Choroid plexus epithelial cell (primary cell): Measurements from ENCODE around the gene URM1.
"Not testable (repeated sequence)": the region's sequence is repeated elsewhere in the genome, so short reads cannot be mapped to it uniquely, and the experiment has no call there.

Experiments used
- DNase-seq: peaks from one replicate; pipeline ENCODE4 v3.0.0-alpha.2; 2010; ENCODE audit warnings: low read depth
- H3K4me3 ChIP-seq: 2 replicates; pipeline ENCODE4 v1.5.1; 2011; ENCODE audit warnings: low read depth, mild to moderate bottlenecking, control low read depth, low read length, moderate library complexity
- CTCF ChIP-seq: conservative IDR thresholded peaks from 2 replicates; pipeline ENCODE4 v1.5.1; 2011; ENCODE audit warnings: low read depth, mild to moderate bottlenecking, control low read depth, inconsistent platforms, low read length, moderate library complexity

URM1 gene

GRCh38 chr9:128409978-128410377 is 38.8 kb downstream of the URM1 start:
- H3K4me3 ChIP-seq: no peak overlapping the region
- peak; percentile 60 for DNase-seq
- TF ChIP-seq CTCF: peak; percentile 67

GRCh38 chr9:128411364-128412119 is 40.4 kb downstream of the URM1 start:
- H3K4me3 ChIP-seq: no peak overlapping the region
- TF ChIP-seq CTCF: no peak
- DNase-seq: no peak

GRCh38 chr9:128412120-128412790 is 41.1 kb downstream of the URM1 start:
- H3K4me3 ChIP-seq: no peak overlapping the region
- peak; percentile 78 for TF ChIP-seq CTCF
- DNase-seq: peak; percentile 45

- not testable (repeated sequence) for DNase-seq, H3K4me3 ChIP-seq
Measured at GRCh38 chr9:128413728-128414127, 42.6 kb downstream of the URM1 start.

GRCh38 chr9:128414461-128414860 is 43.3 kb downstream of the URM1 start:
- TF ChIP-seq CTCF: peak; percentile 36
- H3K4me3 ChIP-seq: no peak overlapping the region
- DNase-seq: no peak

- H3K4me3 ChIP-seq: no peak overlapping the region
- DNase-seq: no peak
- no peak for TF ChIP-seq CTCF
Measured at GRCh38 chr9:128415281-128415680, 44.1 kb downstream of the URM1 start.

GRCh38 chr9:128416014-128416413 is 44.8 kb downstream of the URM1 start:
- no peak overlapping the region for H3K4me3 ChIP-seq
- no peak for DNase-seq
- no peak for TF ChIP-seq CTCF
